Fibroblast of pulmonary artery (primary cell): ENCODE measurements around the gene SLC45A2.
"Not testable (repeated sequence)": the region's sequence is repeated elsewhere in the genome, so short reads cannot be mapped to it uniquely, and the experiment has no call there.

Experiments used
- DNase-seq: peaks from one replicate; pipeline ENCODE4 v3.0.0-alpha.2; 2010; ENCODE audit warnings: low read depth
- H3K4me3 ChIP-seq: replicated peaks from 2 replicates; pipeline ENCODE4 v1.5.1; 2011; ENCODE audit warnings: low read depth, mild to moderate bottlenecking, control low read depth, low read length, moderate library complexity
- CTCF ChIP-seq: IDR thresholded peaks from 2 replicates; pipeline ENCODE4 v1.5.1; 2011; ENCODE audit warnings: mild to moderate bottlenecking, control low read depth, low read length, inconsistent platforms; ENCODE audit errors: missing control alignments

SLC45A2 gene

GRCh38 chr5:33929925-33930690 lies 54.4 kb downstream of the SLC45A2 start:
- no peak for TF ChIP-seq CTCF
- peak; percentile 40 for DNase-seq
- H3K4me3 ChIP-seq, result no peak overlapping the region

- H3K4me3 ChIP-seq, result no peak overlapping the region
- DNase-seq, result no peak
- TF ChIP-seq CTCF, result no peak
These were observed 56.2 kb downstream of the SLC45A2 start for GRCh38 chr5:33928283-33928682.

- TF ChIP-seq CTCF, result no peak
- H3K4me3 ChIP-seq, result no peak overlapping the region
- no peak for DNase-seq
These were observed 56.8 kb downstream of the SLC45A2 start for GRCh38 chr5:33927685-33928084.

- no peak overlapping the region for H3K4me3 ChIP-seq
- no peak for DNase-seq
- TF ChIP-seq CTCF, result no peak
These were observed 59.2 kb downstream of the SLC45A2 start for GRCh38 chr5:33925278-33925677.

GRCh38 chr5:33921002-33921401 lies 63.5 kb downstream of the SLC45A2 start:
- TF ChIP-seq CTCF, result no peak
- no peak for DNase-seq
- H3K4me3 ChIP-seq, result no peak overlapping the region

GRCh38 chr5:33914844-33915243 lies 69.6 kb downstream of the SLC45A2 start:
- H3K4me3 ChIP-seq, DNase-seq: not testable (repeated sequence)

- H3K4me3 ChIP-seq, DNase-seq: not testable (repeated sequence)
These were observed 78.2 kb downstream of the SLC45A2 start for GRCh38 chr5:33906248-33906647.

- no peak for TF ChIP-seq CTCF
- no peak for DNase-seq
- no peak overlapping the region for H3K4me3 ChIP-seq
These were observed 79.1 kb downstream of the SLC45A2 start for GRCh38 chr5:33905381-33905780.
